ENCODE data around the gene ADARB2. TPM values are rescaled to one million over a fixed set of nuclear protein-coding genes. Genes with fewer than 3 reads are reported as not detected.
"Not testable (repeated sequence)": the region's sequence is repeated elsewhere in the genome, so short reads cannot be mapped to it uniquely, and the experiment has no call there.

The ADARB2 gene
- polyA plus RNA-seq, 1 of the 3 experiments (the other 2 are of a cell fraction) = not detected

DNA sequence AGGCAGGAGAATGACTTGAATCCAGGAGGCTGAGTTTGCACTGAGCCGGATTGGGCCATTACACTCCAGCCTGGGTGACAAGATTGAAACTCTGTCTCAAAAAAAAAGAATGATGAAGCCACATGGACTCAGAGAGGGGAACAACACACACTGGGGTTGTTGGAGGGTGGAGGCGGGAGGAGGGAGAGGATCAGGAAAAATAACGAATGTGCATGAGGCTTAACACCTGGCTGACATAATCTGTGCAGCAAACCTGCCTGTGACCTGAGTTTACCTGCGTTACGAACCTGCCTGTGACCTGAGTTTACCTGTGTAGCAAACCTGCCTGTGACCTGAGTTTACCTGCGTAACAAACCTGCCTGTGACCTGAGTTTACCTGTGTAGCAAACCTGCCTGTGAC is 277.7 kb downstream of the ADARB2 start:
- not testable (repeated sequence) for H3K27me3 ChIP-seq (ENCODE audit: insufficient read depth)

DNA sequence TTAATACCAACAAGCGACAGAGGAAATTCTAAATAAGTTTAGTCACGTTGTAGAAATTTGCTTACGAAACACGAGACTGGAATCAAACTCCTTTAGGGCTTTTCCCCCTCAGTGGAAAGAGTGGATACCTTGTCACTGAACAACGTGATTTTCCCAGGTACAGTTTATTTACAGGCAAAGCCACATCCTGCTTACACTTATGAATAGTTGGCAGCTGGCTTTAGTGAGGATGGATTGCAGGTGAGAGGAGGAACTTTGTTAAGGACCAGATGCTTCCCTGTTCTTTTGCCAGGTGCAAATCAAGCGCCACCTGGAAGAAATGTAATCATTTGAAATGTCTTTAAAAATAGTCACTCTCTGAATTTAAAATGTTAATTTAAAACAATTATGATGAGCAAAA is 282.4 kb downstream of the ADARB2 start:
- Histone ChIP-seq H3K9me3 (no peaks in the 10 kb centered on the region), H4K20me1 (ENCODE audit: insufficient read depth) (no peaks in the 10 kb centered on the region), H3K79me2 (ENCODE audit: insufficient read depth) (no peaks in the 10 kb centered on the region), H3K9me2 (no peaks in the 10 kb centered on the region), H2AFZ (ENCODE audit: low read depth) (no peak overlapping the region), H3K4me1 (ENCODE audit: control insufficient read depth in 1 of 2, insufficient read depth in 2 of 2, low read depth in 1 of 2, low read length in 1 of 2) (peaks cover 0 to 15% of the 10 kb centered on the region in 2 experiments; a peak in 1 of 4 replicates), H3F3A (replicated peaks; ENCODE audit: insufficient read depth) (no peaks in the 10 kb centered on the region), H3K4me2 (no peak overlapping the region), H3K4me3 (ENCODE audit: low read depth in 2 of 2, low read length in 1 of 2) (no peak overlapping the region), H3K36me3 (replicated peaks in 1 of 2; ENCODE audit: control insufficient read depth in 1 of 2, insufficient read depth in 2 of 2, low read length in 1 of 2) (no peaks in the 10 kb centered on the region), H3K27me3 (ENCODE audit: insufficient read depth) (no peaks in the 10 kb centered on the region), H3K27ac (ENCODE audit: low read depth in 2 of 2, low read length in 1 of 2) (no peak overlapping the region), H3K9ac (no peak overlapping the region)
- POLR2A ChIA-PET = no interaction called here
- no peak for TF ChIP-seq GABPA (IDR thresholded peaks at IDR 0.05; ENCODE audit: low read depth)
- TF ChIP-seq, protein P1, sequence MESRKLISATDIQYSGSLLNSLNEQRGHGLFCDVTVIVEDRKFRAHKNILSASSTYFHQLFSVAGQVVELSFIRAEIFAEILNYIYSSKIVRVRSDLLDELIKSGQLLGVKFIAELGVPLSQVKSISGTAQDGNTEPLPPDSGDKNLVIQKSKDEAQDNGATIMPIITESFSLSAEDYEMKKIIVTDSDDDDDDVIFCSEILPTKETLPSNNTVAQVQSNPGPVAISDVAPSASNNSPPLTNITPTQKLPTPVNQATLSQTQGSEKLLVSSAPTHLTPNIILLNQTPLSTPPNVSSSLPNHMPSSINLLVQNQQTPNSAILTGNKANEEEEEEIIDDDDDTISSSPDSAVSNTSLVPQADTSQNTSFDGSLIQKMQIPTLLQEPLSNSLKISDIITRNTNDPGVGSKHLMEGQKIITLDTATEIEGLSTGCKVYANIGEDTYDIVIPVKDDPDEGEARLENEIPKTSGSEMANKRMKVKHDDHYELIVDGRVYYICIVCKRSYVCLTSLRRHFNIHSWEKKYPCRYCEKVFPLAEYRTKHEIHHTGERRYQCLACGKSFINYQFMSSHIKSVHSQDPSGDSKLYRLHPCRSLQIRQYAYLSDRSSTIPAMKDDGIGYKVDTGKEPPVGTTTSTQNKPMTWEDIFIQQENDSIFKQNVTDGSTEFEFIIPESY (IDR thresholded peaks at IDR 0.05; ENCODE audit: borderline replicate concordance, low read depth) = no peak
- TF ChIP-seq, protein P2, sequence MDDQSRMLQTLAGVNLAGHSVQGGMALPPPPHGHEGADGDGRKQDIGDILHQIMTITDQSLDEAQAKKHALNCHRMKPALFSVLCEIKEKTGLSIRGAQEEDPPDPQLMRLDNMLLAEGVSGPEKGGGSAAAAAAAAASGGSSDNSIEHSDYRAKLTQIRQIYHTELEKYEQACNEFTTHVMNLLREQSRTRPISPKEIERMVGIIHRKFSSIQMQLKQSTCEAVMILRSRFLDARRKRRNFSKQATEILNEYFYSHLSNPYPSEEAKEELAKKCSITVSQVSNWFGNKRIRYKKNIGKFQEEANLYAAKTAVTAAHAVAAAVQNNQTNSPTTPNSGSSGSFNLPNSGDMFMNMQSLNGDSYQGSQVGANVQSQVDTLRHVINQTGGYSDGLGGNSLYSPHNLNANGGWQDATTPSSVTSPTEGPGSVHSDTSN (IDR thresholded peaks at IDR 0.05) = no peak
- TF ChIP-seq, protein P3, sequence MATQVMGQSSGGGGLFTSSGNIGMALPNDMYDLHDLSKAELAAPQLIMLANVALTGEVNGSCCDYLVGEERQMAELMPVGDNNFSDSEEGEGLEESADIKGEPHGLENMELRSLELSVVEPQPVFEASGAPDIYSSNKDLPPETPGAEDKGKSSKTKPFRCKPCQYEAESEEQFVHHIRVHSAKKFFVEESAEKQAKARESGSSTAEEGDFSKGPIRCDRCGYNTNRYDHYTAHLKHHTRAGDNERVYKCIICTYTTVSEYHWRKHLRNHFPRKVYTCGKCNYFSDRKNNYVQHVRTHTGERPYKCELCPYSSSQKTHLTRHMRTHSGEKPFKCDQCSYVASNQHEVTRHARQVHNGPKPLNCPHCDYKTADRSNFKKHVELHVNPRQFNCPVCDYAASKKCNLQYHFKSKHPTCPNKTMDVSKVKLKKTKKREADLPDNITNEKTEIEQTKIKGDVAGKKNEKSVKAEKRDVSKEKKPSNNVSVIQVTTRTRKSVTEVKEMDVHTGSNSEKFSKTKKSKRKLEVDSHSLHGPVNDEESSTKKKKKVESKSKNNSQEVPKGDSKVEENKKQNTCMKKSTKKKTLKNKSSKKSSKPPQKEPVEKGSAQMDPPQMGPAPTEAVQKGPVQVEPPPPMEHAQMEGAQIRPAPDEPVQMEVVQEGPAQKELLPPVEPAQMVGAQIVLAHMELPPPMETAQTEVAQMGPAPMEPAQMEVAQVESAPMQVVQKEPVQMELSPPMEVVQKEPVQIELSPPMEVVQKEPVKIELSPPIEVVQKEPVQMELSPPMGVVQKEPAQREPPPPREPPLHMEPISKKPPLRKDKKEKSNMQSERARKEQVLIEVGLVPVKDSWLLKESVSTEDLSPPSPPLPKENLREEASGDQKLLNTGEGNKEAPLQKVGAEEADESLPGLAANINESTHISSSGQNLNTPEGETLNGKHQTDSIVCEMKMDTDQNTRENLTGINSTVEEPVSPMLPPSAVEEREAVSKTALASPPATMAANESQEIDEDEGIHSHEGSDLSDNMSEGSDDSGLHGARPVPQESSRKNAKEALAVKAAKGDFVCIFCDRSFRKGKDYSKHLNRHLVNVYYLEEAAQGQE (IDR thresholded peaks at IDR 0.05; ENCODE audit: low read depth, low read length) = no peak
- no peak for TF ChIP-seq RFX5 (IDR thresholded peaks at IDR 0.05; ENCODE audit: low read length)
- no peak for TF ChIP-seq ELF1 (IDR thresholded peaks at IDR 0.05)
- TF ChIP-seq, protein P4, sequence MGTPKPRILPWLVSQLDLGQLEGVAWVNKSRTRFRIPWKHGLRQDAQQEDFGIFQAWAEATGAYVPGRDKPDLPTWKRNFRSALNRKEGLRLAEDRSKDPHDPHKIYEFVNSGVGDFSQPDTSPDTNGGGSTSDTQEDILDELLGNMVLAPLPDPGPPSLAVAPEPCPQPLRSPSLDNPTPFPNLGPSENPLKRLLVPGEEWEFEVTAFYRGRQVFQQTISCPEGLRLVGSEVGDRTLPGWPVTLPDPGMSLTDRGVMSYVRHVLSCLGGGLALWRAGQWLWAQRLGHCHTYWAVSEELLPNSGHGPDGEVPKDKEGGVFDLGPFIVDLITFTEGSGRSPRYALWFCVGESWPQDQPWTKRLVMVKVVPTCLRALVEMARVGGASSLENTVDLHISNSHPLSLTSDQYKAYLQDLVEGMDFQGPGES (IDR thresholded peaks at IDR 0.05; ENCODE audit: low read depth, low read length) = no peak
- TF ChIP-seq TEAD4 (IDR thresholded peaks at IDR 0.05; ENCODE audit: borderline replicate concordance, insufficient read depth) = no peak
- TF ChIP-seq NRF1 (IDR thresholded peaks at IDR 0.05; ENCODE audit: low read depth, low read length) = no peak
- TF ChIP-seq SMC3 (IDR thresholded peaks at IDR 0.05; ENCODE audit: low read depth, low read length) = no peak
- TF ChIP-seq POLR2AphosphoS5 (IDR thresholded peaks at IDR 0.05; ENCODE audit: low read depth, low read length) = no peak
- no peak for TF ChIP-seq CHD2 (IDR thresholded peaks at IDR 0.05; ENCODE audit: low read length, partially characterized antibody)
- no peak for TF ChIP-seq NFIC (IDR thresholded peaks at IDR 0.05; ENCODE audit: borderline replicate concordance)
- TF ChIP-seq EZH2phosphoT487 (IDR thresholded peaks at IDR 0.05; ENCODE audit: borderline replicate concordance, low read depth) = no peak
- 12% methylated on average over 6 of the region's 6 CpGs for WGBS (ENCODE audit: low lambda C conversion rate)
- no peak for DNase-seq
- CTCF ChIA-PET = no interaction called here

More for the DNA sequence above, 277.7 kb downstream of the ADARB2 start:
- H3K27ac ChIP-seq (ENCODE audit: low read depth in 2 of 2, low read length in 1 of 2); DNase-seq; H3K9me2 ChIP-seq; H3K36me3 ChIP-seq (replicated peaks in 1 of 2; ENCODE audit: control insufficient read depth in 1 of 2, insufficient read depth in 2 of 2, low read length in 1 of 2); H3K9ac ChIP-seq; POLR2A ChIA-PET; H4K20me1 ChIP-seq (ENCODE audit: insufficient read depth); CTCF ChIA-PET; H3K9me3 ChIP-seq; H3K4me3 ChIP-seq (ENCODE audit: low read depth in 2 of 2, low read length in 1 of 2); H3K79me2 ChIP-seq (ENCODE audit: insufficient read depth); H3K4me2 ChIP-seq; H2AFZ ChIP-seq (ENCODE audit: low read depth); H3F3A ChIP-seq (replicated peaks; ENCODE audit: insufficient read depth); H3K4me1 ChIP-seq (ENCODE audit: control insufficient read depth in 1 of 2, insufficient read depth in 2 of 2, low read depth in 1 of 2, low read length in 1 of 2): not testable (repeated sequence)
- 71% methylated on average over 6 of the region's 6 CpGs for WGBS (ENCODE audit: low lambda C conversion rate)
